RCC 7860 (cell line): ENCODE data around the gene ADGRE1.

Experiments used
- DNase-seq: peaks from one replicate; pipeline ENCODE4 v3.0.0-alpha.2; 2015; ENCODE audit warnings: low spot score
- FAIRE-seq: peaks from 2 replicates; lab custom pipeline; 2012; peaks lifted over from hg19 to GRCh38; lab: Jason Lieb, UNC

ADGRE1 gene

GRCh38 chr19:6947745-6948144 is 60.4 kb downstream of the ADGRE1 start:
- DNase-seq (peak; percentile 27), FAIRE-seq (no peak)

GRCh38 chr19:6948884-6949283 is 61.5 kb downstream of the ADGRE1 start:
- FAIRE-seq (peak; percentile 86), DNase-seq (no peak)

DNA sequence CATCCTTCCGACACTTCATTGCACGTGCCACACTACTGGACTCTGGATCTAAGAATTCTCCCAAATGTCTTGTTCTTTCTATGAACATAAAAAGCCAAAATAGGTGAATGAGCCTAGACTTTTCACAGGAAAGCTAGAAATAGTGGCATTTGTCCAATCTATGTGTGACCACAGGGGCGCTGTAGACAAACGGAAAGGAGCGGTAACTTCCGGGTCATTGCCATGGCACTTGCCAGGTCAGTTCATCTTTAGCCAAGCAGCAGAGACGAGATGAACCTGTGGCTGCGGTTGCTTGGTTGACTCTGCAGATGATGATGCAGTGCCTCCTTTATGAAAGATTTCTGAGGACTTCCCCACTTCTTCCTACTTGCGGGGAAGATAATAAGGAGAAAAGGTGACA is 65.6 kb downstream of the ADGRE1 start:
- FAIRE-seq: no peak
- no peak for DNase-seq

- DNase-seq (no peak), FAIRE-seq (no peak)
Measured at GRCh38 chr19:6955082-6955481, 67.7 kb downstream of the ADGRE1 start.

- no peak for DNase-seq
- no peak for FAIRE-seq
Measured at GRCh38 chr19:6956573-6956972, 69.2 kb downstream of the ADGRE1 start.

DNA sequence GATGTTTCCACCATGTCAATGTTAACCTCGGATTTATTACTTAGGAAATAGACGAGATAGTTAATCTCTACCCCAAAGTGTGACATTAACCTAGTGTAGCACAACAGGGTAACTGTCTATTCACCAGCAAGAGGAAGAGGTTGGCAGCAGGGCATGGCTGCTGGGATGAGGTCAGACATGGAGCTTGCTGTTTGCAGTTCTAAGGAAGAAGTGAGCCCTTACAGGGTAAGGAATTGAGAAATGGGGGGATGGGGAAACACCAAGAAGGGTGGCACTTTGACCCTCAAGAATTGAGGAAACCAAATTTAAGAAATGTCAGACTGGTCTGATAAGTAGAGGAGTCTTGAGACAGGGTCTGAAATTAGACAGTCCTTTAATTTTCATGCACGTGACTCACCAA is 71.4 kb downstream of the ADGRE1 start:
- DNase-seq (no peak), FAIRE-seq (no peak)

DNA sequence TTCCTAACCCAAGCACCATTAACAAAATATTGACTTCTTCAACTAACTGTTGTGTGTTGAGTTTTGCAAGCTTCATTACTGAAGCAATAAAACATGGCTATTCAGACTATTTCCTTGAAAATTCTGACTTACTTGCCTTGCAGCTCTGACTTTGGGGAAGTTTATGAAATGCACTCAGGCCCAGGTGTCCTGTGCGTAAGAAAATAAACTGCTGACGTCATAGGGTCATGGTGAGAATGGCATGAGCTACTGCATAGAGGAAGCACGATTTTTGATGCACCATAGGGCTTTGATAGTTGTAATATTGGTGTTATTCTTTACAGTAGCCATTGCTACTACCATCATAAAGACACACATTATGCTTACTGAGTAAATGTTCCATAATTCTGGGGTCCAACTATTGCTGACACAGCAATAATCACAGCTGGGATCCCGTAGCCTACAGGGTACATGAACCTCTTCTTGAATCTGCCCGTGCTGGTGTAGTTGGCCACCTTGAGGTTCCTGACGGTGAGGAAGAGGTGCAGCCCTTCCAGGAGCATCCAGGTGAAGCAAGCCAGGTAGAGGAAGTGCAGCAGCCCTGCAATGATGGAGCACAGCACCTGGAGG is 76.0 kb downstream of the ADGRE1 start:
- no peak for FAIRE-seq
- DNase-seq: no peak

- no peak for DNase-seq
- FAIRE-seq: no peak
Measured at GRCh38 chr19:6963937-6964336, 76.6 kb downstream of the ADGRE1 start.

GRCh38 chr19:6967967-6968366 is 80.6 kb downstream of the ADGRE1 start:
- FAIRE-seq (no peak), DNase-seq (no peak)

DNA sequence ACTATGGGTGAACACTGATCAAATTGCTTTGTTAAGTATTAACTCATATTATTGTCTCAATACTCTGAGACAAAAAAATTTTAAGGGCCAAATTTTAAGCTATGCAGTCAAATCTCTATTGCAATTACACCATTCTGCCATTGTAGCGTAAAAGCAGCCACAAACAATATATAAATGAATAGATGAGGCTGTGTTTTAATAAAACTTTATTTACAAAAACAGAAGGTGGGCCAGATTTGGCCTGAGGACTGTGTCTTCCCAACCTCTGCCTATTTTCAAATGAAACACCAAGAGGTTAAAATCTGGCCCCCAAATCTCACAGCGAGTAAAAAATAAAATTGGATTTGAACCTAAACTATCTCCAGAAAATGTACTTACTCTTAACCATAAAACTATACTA is 82.1 kb downstream of the ADGRE1 start:
- no peak for FAIRE-seq
- DNase-seq: no peak

DNA sequence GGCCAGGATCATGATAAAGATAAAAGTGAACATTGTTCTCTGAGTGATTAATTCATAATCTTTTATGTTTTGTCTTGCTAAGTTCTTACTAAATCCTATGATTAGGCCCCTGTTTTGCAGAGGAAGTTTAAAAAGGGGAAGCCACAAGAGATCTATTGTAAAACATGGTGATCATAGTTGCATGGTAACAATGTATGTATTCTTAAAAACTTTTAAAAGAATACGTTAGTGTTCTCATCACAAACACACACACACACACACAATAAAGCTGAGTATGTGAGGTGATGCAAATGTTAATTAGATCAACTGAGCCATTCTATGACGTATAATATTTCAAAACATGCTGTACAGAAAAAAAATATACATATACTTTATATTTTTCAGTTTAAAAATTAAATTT is 82.6 kb downstream of the ADGRE1 start:
- no peak for FAIRE-seq
- no peak for DNase-seq

DNA sequence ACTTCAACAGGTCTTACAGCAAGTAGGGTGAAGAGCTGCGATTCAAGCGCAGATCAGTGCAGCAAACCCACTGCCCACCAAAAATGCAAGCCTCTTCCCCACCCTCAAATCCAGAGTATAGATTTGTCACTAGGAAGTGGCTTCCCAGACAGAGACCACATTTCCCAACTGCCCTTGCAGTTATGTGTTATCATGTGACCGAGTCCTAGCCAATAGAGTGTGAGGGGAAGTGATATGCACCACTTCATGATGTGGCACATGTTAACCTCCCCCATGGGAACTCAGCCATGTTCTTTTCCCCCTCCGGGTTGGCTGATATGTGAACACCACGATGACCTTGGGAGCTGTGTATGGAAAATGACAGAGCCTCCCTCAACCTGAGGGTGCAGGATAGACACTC is 83.1 kb downstream of the ADGRE1 start:
- no peak for DNase-seq
- no peak for FAIRE-seq

GRCh38 chr19:6971366-6971765 is 84.0 kb downstream of the ADGRE1 start:
- DNase-seq (no peak), FAIRE-seq (no peak)

- FAIRE-seq (no peak), DNase-seq (no peak)
Measured at GRCh38 chr19:6976197-6976596, 88.8 kb downstream of the ADGRE1 start.

DNA sequence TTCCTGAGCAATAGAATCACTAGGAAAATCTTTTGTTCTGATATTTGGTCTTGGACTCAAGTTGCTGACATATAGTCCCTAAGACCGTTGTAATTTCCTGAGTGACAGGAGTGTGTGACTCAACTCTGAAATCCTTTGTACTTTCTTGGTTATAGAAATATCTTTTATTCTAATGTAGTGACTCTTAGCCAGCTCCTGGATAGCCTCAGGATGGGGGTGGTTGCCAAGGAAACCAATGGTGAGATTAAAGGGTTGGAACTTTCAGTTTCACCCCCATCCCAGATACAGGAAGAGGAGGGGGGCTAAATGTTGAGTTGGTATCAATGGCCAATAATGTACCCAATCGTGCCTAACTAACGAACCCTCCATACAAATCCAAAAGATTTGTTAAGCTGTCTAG is 92.0 kb downstream of the ADGRE1 start:
- no peak for FAIRE-seq
- no peak for DNase-seq

DNA sequence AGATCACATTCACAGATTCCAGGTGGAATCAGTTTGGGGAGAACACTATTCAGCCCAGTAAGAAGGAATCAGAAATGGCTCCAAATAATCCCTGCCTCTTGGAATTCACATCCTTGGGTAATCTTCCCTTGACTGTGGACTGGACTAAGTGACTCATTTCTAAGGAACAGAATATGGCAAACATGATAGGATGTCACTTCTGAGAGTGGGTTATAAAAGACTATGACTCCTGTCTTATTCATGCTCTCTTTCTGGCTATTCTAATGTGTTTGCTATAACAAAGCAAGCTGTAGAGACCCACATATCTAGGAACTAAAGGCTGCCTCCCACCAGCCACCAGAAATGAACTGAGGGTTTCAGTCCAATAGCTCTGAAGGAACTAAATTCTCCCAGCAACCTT is 96.1 kb downstream of the ADGRE1 start:
- FAIRE-seq (no peak), DNase-seq (no peak)

DNA sequence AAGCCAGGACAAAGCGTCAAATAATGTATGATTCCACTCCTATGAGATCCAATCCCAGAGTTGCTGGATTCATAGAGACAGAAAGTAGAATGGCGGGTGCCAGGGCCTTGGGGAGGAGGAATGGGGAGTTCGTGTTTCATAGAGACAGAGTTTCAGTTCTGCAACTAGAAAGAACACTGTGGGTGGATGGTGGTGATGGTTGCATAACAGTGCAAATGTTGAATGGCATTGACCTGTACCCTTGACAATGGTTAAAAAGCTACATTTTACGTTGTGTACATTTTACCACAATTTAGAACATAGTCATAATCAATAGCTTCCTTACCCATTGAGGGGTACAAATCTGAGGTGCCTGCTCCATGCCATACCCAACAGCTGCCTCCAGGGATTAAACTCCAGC is 100.5 kb downstream of the ADGRE1 start:
- DNase-seq (no peak), FAIRE-seq (no peak)

- DNase-seq: no peak
- FAIRE-seq: no peak
Measured at GRCh38 chr19:6988257-6988656, 100.9 kb downstream of the ADGRE1 start.
